Raji (cell line): Measurements from ENCODE around the gene LCN15.

ENCODE experiments used
- POLR2A ChIP-seq: IDR thresholded peaks from 2 replicates; pipeline ENCODE4 v1.6.1; 2011; ENCODE audit warnings: low read depth, low read length, control low read depth; ENCODE audit not compliant: insufficient read depth

Gene LCN15

GRCh38 chr9:136798708-136799078 lies 34.4 kb upstream of the LCN15 start:
- TF ChIP-seq POLR2A, result 0 out of 2 replicates have a peak, but pooled peaks have one; percentile 12

- no peak for TF ChIP-seq POLR2A
These were observed 32.0 kb upstream of the LCN15 start, which contains the start of gene CCDC183 for GRCh38 chr9:136796238-136796774. Gene CCDC183 (plus strand): TSS chr9:136796338. CDS start chr9:136796398, 60 bp downstream.

- no peak for TF ChIP-seq POLR2A
These were observed 30.7 kb upstream of the LCN15 start for GRCh38 chr9:136795000-136795348.

GRCh38 chr9:136794281-136794999 lies 30.1 kb upstream of the LCN15 start:
- peak; percentile 47; the same call in 1 of the 2 replicates for TF ChIP-seq POLR2A

- TF ChIP-seq POLR2A, result no peak
These were observed 29.0 kb upstream of the LCN15 start for GRCh38 chr9:136793086-136793946.

DNA sequence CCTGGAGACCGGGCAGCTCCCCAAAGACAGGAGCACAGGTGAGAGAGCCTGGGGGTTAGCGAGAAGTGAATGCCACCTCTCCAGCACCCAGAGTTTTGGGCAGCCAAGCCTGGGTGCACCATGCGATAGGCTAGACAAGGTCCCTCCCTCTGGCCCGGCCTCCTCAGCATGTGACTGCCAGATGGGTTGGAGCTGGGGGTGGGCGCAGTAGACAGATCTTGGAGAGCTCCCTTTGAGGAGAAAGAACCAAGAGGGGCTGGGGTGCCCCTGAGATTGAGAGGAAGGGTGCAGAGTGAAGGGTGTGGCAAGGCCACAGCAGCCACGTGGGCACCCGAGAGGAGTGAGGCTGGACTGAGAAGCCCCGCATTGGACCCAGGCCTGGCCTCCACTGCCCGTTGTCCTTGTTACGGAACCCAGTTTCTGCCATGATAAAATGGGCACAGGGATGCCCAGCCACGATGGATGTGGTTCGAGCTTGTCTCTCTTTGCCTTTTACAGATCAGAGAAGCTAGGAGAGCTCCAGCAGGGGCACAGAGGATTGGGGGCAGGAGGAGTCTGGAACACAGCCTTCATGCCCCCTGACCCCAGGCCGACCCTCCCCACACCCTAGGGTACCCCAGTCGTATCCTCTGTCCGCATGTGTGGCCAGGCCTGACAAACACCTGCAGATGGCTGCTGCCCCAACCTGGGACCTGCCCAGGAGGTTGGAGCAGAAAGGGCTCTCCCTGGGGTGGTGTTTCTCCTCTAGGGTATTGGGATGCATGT lies 28.2 kb upstream of the LCN15 start:
- no peak for TF ChIP-seq POLR2A

GRCh38 chr9:136791516-136792276 lies 27.4 kb upstream of the LCN15 start:
- TF ChIP-seq POLR2A, result no peak

DNA sequence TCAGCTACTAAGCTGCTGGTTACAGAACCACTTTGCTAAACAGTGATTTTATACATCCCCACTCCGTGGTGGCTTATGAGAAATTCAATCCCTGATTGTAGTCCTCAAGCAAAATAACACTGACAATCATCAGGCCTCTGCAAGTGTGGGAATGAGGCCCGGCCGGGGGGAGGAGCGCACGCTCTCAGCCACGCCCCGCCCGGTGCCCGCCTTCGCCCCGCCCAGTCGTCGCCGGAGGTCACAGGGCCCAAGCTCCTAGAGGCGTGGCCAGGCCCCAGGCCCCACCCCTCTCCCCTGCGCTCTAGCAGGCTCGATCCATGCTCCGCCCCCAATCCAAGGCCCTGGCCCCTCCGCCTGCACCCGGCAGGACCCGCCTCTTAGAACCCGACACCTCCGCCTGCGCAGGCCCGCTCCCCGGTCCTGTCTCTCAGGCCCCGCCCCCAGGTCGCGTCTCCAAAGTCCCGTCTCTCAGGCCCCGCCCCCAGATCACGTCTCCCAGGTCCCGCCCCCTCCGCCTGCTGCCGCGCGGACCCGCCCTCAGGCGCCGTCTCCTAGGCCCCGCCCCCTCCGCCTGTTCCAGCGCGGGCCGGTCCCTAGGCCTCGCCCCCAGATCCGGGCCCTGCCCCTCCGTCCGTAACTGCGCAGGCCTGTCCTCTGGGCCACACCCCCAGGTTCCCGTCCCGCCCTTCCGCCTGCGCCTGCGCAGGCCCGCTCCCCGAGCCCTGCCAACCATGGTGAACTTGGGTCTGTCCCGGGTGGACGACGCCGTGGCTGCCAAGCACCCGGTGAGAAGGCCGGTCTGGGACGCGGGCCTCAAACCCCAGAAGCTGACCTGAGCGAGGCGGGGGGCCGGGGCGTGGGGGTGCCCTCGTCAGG lies 26.6 kb upstream of the LCN15 start, which contains the start of gene TMEM141:
Gene TMEM141 (plus strand): TSS at position 705 of the 876 bp plus-strand sequence. CDS start 27 bp downstream, at position 732.
- TF ChIP-seq POLR2A, result peak; percentile 74

- no peak for TF ChIP-seq POLR2A
These were observed 25.2 kb upstream of the LCN15 start for GRCh38 chr9:136789523-136789937.

GRCh38 chr9:136787690-136788400 lies 23.5 kb upstream of the LCN15 start:
- no peak for TF ChIP-seq POLR2A

GRCh38 chr9:136786451-136786850 lies 22.1 kb upstream of the LCN15 start:
- no peak for TF ChIP-seq POLR2A

DNA sequence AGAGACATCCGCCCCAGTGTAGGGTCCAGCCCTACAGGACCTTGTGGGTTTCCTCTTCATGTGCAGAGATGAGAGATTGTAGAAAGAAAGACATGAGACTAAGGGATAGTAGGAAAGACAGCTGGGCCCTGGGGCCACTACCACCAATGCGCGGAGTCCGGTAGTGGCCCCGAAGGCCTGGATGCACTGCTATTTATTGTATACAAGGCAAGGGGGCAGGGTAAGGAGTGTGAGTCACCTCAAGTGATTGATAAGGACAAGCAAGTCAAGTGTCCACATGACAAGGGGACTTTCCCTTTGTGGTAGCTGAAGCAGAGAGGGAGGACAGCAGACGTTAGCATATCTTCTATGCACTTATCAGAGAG lies 20.7 kb upstream of the LCN15 start:
- no peak for TF ChIP-seq POLR2A
